SK-N-MC (cell line): ENCODE data around the gene MAGI1.

ENCODE experiments used
- EZH2 ChIP-seq: fragments of 200-600 bp; sonication (generic); IDR thresholded peaks from one replicate; pipeline ENCODE4 v1.6.1; 2017; ENCODE audit warnings: antibody characterized with exemption
- FOXP2 ChIP-seq: optimal IDR thresholded peaks from 2 replicates; pipeline ENCODE3; 2011; ENCODE audit warnings: mild to moderate bottlenecking, moderate library complexity; ENCODE audit not compliant: insufficient read depth; ENCODE audit errors: extremely low read length, control extremely low read depth
- POLR2AphosphoS5 ChIP-seq: IDR thresholded peaks from 2 replicates; pipeline ENCODE4 v1.6.1; 2012; ENCODE audit warnings: mild to moderate bottlenecking, low read depth, low read length, borderline replicate concordance

- no peak for TF ChIP-seq EZH2
- TF ChIP-seq POLR2AphosphoS5 = no peak
- TF ChIP-seq FOXP2 = no peak
Observed at GRCh38 chr3:65894126-65894525, 144.6 kb downstream of the MAGI1 start.
